CD14-positive monocyte (primary cell): ENCODE results near the gene PPARG. TPM values are rescaled to one million over a fixed set of nuclear protein-coding genes. Genes with fewer than 3 reads are reported as not detected.

Source experiments
- DNase-seq, 3 donors: peaks; one replicate each; pipeline ENCODE4 v3.0.0-alpha.2; 2011 to 2022
- H2AFZ ChIP-seq: 2 replicates; pipeline ENCODE4 v1.6.0; 2012; ENCODE audit warnings: mild to moderate bottlenecking, low read depth, low read length, inconsistent platforms; ENCODE audit not compliant: insufficient read depth, poor library complexity, severe bottlenecking
- H3K27ac ChIP-seq, 2 donors: 1 replicate in 1 of 2; 2 replicates in 1 of 2; pipeline ENCODE4 v1.5.1; 2012 to 2013; ENCODE audit warnings: low read length in 2 of 2, control low read depth in 1 of 2, inconsistent platforms in 1 of 2, low read depth in 1 of 2, mild to moderate bottlenecking in 1 of 2
- H3K27me3 ChIP-seq, 2 donors: one replicate each; pipeline versions ENCODE4 v1.6.0 to v1.6.1; 2011 to 2013; ENCODE audit warnings: low read length in 2 of 2; ENCODE audit not compliant: control insufficient read depth in 2 of 2, insufficient read depth in 2 of 2
- H3K36me3 ChIP-seq, 2 donors: replicated peaks in 1 of 2; 1 replicate in 1 of 2; 2 replicates in 1 of 2; pipeline versions ENCODE4 v1.5.1 to v1.6.1; 2012 to 2013; ENCODE audit warnings: low read length in 2 of 2, control low read depth in 1 of 2, inconsistent platforms in 1 of 2, mild to moderate bottlenecking in 1 of 2; ENCODE audit not compliant: insufficient read depth in 2 of 2, control insufficient read depth in 1 of 2
- H3K4me1 ChIP-seq, 2 donors: 1 replicate in 1 of 2; 2 replicates in 1 of 2; pipeline versions ENCODE4 v1.5.1 to v1.6.1; 2012 to 2013; ENCODE audit warnings: low read length in 2 of 2, control low read depth in 1 of 2, inconsistent platforms in 1 of 2, mild to moderate bottlenecking in 1 of 2, moderate library complexity in 1 of 2; ENCODE audit not compliant: insufficient read depth in 2 of 2, control insufficient read depth in 1 of 2
- H3K4me2 ChIP-seq: replicated peaks from 2 replicates; pipeline ENCODE3; 2012; ENCODE audit warnings: low read length, moderate library complexity, mild to moderate bottlenecking; ENCODE audit not compliant: poor library complexity, severe bottlenecking; ENCODE audit errors: extremely low read depth
- H3K4me3 ChIP-seq, 3 experiments: fragments of 200-600 bp in 1 of 3; sonication (generic) in 1 of 3; replicated peaks in 1 of 3; 1 replicate in 2 of 3; 2 replicates in 1 of 3; pipeline ENCODE4 v1.5.1; 2011 to 2013; ENCODE audit warnings: low read length in 3 of 3, mild to moderate bottlenecking in 3 of 3, control low read depth in 2 of 3, low read depth in 2 of 3, inconsistent platforms in 1 of 3, moderate library complexity in 1 of 3
- H3K79me2 ChIP-seq: 2 replicates; pipeline ENCODE4 v1.6.0; 2012; ENCODE audit warnings: mild to moderate bottlenecking, control low read depth, inconsistent platforms, low read length, moderate library complexity; ENCODE audit not compliant: insufficient read depth
- H3K9ac ChIP-seq: 2 replicates; pipeline ENCODE4 v1.6.0; 2017; ENCODE audit warnings: low read length, mild to moderate bottlenecking; ENCODE audit not compliant: insufficient read depth, poor library complexity, severe bottlenecking
- H3K9me3 ChIP-seq, 2 donors: replicated peaks in 1 of 2; 1 replicate in 1 of 2; 2 replicates in 1 of 2; pipeline versions ENCODE4 v1.5.1 to v1.6.1; 2012 to 2013; ENCODE audit warnings: low read length in 2 of 2, control low read depth in 1 of 2; ENCODE audit not compliant: control insufficient read depth in 1 of 2, insufficient read depth in 1 of 2
- H4K20me1 ChIP-seq: 2 replicates; pipeline ENCODE4 v1.6.0; 2012; ENCODE audit warnings: mild to moderate bottlenecking, low read length, control low read depth, moderate library complexity; ENCODE audit not compliant: insufficient read depth
- H3K27ac Mint-ChIP-seq, 7 donors: one replicate each; pipeline ENCODE4 v1.8.0; 2020; ENCODE audit warnings: mild to moderate bottlenecking in 7 of 7, mixed read lengths in 7 of 7, moderate library complexity in 6 of 7, inconsistent platforms in 2 of 7
- H3K27me3 Mint-ChIP-seq, 3 donors: one replicate each; pipeline ENCODE4 v1.8.0; 2021 to 2022; ENCODE audit warnings: low read depth in 3 of 3, mild to moderate bottlenecking in 3 of 3, mixed read lengths in 3 of 3, moderate library complexity in 3 of 3, inconsistent platforms in 1 of 3
- H3K36me3 Mint-ChIP-seq, 2 donors: one replicate each; pipeline ENCODE4 v1.8.0; 2020; ENCODE audit warnings: mixed read lengths in 2 of 2, inconsistent platforms in 1 of 2, mild to moderate bottlenecking in 1 of 2
- H3K4me1 Mint-ChIP-seq: one replicate; pipeline ENCODE4 v1.8.0; 2020; ENCODE audit warnings: mild to moderate bottlenecking, mixed read lengths
- H3K4me3 Mint-ChIP-seq, 2 donors: one replicate each; pipeline ENCODE4 v1.8.0; 2020; ENCODE audit warnings: mild to moderate bottlenecking in 2 of 2, mixed read lengths in 2 of 2, moderate library complexity in 1 of 2
- H3K9me3 Mint-ChIP-seq, 7 donors: one replicate each; pipeline ENCODE4 v1.8.0; 2020 to 2022; ENCODE audit warnings: mixed read lengths in 7 of 7, mild to moderate bottlenecking in 6 of 7, moderate library complexity in 6 of 7, inconsistent platforms in 2 of 7
- CTCF ChIP-seq: fragments of 200-600 bp; IDR thresholded peaks from one replicate; pipeline ENCODE4 v1.8.0; 2022; ENCODE audit warnings: antibody characterized with exemption, mild to moderate bottlenecking
- WGBS: methylation state at CpG from one replicate; pipeline ENCODE4 v1.1.5; 2013; ENCODE audit warnings: missing lambda C conversion rate; ENCODE audit not compliant: insufficient coverage; 5-methylcytosine and 5-hydroxymethylcytosine counted together
- intact Hi-C, 2 donors: fragments of 100-400 bp; cut with micrococcal nuclease; formaldehyde crosslinking; loops; one replicate each; pipeline versions ENCODE4 v1.15.0 to v1.15.1; 2023
- polyA plus RNA-seq, 3 donors: library from polyadenylated mRNA; depleted of rRNA in 1 of 3; unstranded in 2 of 3; stranded (reverse) in 1 of 3; fragments of 300-500 nt in 2 of 3; fragments of >200 nt in 1 of 3; fragmentation: Illumina TruSeq in 2 of 3; gene quantifications; 1 replicate in 2 of 3; 2 replicates in 1 of 3; pipeline ENCODE4 v1.2.3, GENCODE V29; 2012 to 2021

Gene PPARG
- polyA plus RNA-seq, 3 donors: 0.56 to 2.0 (median 0.97) TPM

GRCh38 chr3:12433823-12434222 lies 145.0 kb downstream of the PPARG start:
- Histone ChIP-seq H3K79me2 (no peaks in the 10 kb centered on the region), H3K4me2 (no peak overlapping the region), H3K4me1 (no peaks in the 10 kb centered on the region), H3K27me3 (no peaks in the 10 kb centered on the region), H3K9ac (no peak overlapping the region), H4K20me1 (no peaks in the 10 kb centered on the region), H3K36me3 (no peaks in the 10 kb centered on the region), H3K27ac (no peak overlapping the region), H3K9me3 (no peaks in the 10 kb centered on the region), H3K4me3 (no peak overlapping the region), H2AFZ (no peak overlapping the region)
- Mint-ChIP-seq H3K36me3 (peaks cover 0 to 3% of the 10 kb centered on the region in 2 donors), H3K27ac (no peak overlapping the region), H3K9me3 (peaks cover 0 to 4% (median 0%) of the 10 kb centered on the region in 7 donors), H3K4me1 (peaks cover 3% of the 10 kb centered on the region), H3K4me3 (no peak overlapping the region), H3K27me3 (peaks cover 5 to 14% (median 5%) of the 10 kb centered on the region in 3 donors)
- TF ChIP-seq CTCF: no peak
- no peak for DNase-seq
- WGBS: 100% methylated on average over 6 of the region's 6 CpGs
- intact Hi-C loops: no loop called here

- Mint-ChIP-seq H3K36me3 (peaks cover 0 to 3% of the 10 kb centered on the region in 2 donors), H3K27ac (no peak overlapping the region), H3K4me1 (no peaks in the 10 kb centered on the region), H3K9me3 (peaks cover 0 to 3% (median 0%) of the 10 kb centered on the region in 7 donors), H3K4me3 (no peak overlapping the region), H3K27me3 (peaks cover 3 to 14% (median 8%) of the 10 kb centered on the region in 3 donors)
- Histone ChIP-seq H3K4me2 (no peak overlapping the region), H4K20me1 (no peaks in the 10 kb centered on the region), H3K36me3 (no peaks in the 10 kb centered on the region), H3K27ac (no peak overlapping the region), H3K4me1 (no peaks in the 10 kb centered on the region), H3K79me2 (no peaks in the 10 kb centered on the region), H3K9me3 (no peaks in the 10 kb centered on the region), H3K27me3 (no peaks in the 10 kb centered on the region), H2AFZ (no peak overlapping the region), H3K4me3 (no peak overlapping the region), H3K9ac (no peak overlapping the region)
- no peak for DNase-seq
- TF ChIP-seq CTCF: no peak
- 96% methylated on average over 4 of the region's 12 CpGs for WGBS
- intact Hi-C loops: no loop called here
Measured at GRCh38 chr3:12436514-12437220, 147.8 kb downstream of the PPARG start.
